Glutamatergic neuron (in vitro differentiated cells): ENCODE data around the gene AGPAT3. TPM values are rescaled to one million over a fixed set of nuclear protein-coding genes. Genes with fewer than 3 reads are reported as not detected.

Experiments
- DNase-seq: peaks from one replicate; pipeline ENCODE4 v3.0.0; 2022
- H3K27ac Mint-ChIP-seq: one replicate; pipeline ENCODE4 v1.8.0; 2020; ENCODE audit warnings: mild to moderate bottlenecking, mixed read lengths, inconsistent platforms; ENCODE audit not compliant: unreplicated experiment
- H3K27me3 Mint-ChIP-seq: one replicate; pipeline ENCODE4 v1.8.0; 2020; ENCODE audit warnings: mild to moderate bottlenecking, moderate library complexity, mixed read lengths, inconsistent platforms; ENCODE audit not compliant: unreplicated experiment
- H3K36me3 Mint-ChIP-seq: one replicate; pipeline ENCODE4 v1.8.0; 2020; ENCODE audit warnings: mild to moderate bottlenecking, mixed read lengths, inconsistent platforms; ENCODE audit not compliant: unreplicated experiment
- H3K4me1 Mint-ChIP-seq: one replicate; pipeline ENCODE4 v1.8.0; 2020; ENCODE audit warnings: mild to moderate bottlenecking, low read depth, mixed read lengths, inconsistent platforms; ENCODE audit not compliant: unreplicated experiment
- H3K4me3 Mint-ChIP-seq: one replicate; pipeline ENCODE4 v1.8.0; 2020; ENCODE audit warnings: mild to moderate bottlenecking, mixed read lengths, inconsistent platforms; ENCODE audit not compliant: unreplicated experiment
- H3K9me3 Mint-ChIP-seq: one replicate; pipeline ENCODE4 v1.8.0; 2020; ENCODE audit warnings: mild to moderate bottlenecking, moderate library complexity, mixed read lengths, inconsistent platforms; ENCODE audit not compliant: unreplicated experiment
- total RNA-seq: library from RNA; stranded (reverse); fragmentation: NEBNext Ultra II Directional; extraction: Animal tissue kit (Norgen Biotek cat#: 25700); gene quantifications from one replicate; pipeline ENCODE4 v1.2.1, GENCODE V29; 2021; ENCODE audit not compliant: unreplicated experiment
- TF ChIP-seq, protein P1 (sequence below): fragments of 200-600 bp; sonication (generic); IDR thresholded peaks from one replicate; pipeline ENCODE4 v1.5.0; 2021; ENCODE audit not compliant: partially characterized antibody, unreplicated experiment

The AGPAT3 gene
- total RNA-seq, 1 donor from 2014 or later: 12.6 TPM

GRCh38 chr21:43845386-43845785 lies 19.6 kb upstream of the AGPAT3 start:
- H3K4me3 Mint-ChIP-seq: no peak overlapping the region
- TF ChIP-seq, protein P1, sequence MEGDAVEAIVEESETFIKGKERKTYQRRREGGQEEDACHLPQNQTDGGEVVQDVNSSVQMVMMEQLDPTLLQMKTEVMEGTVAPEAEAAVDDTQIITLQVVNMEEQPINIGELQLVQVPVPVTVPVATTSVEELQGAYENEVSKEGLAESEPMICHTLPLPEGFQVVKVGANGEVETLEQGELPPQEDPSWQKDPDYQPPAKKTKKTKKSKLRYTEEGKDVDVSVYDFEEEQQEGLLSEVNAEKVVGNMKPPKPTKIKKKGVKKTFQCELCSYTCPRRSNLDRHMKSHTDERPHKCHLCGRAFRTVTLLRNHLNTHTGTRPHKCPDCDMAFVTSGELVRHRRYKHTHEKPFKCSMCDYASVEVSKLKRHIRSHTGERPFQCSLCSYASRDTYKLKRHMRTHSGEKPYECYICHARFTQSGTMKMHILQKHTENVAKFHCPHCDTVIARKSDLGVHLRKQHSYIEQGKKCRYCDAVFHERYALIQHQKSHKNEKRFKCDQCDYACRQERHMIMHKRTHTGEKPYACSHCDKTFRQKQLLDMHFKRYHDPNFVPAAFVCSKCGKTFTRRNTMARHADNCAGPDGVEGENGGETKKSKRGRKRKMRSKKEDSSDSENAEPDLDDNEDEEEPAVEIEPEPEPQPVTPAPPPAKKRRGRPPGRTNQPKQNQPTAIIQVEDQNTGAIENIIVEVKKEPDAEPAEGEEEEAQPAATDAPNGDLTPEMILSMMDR: no peak
- peaks cover 2% of the 10 kb centered on the region for H3K27me3 Mint-ChIP-seq
- no peaks in the 10 kb centered on the region for H3K9me3 Mint-ChIP-seq
- no peak overlapping the region for H3K27ac Mint-ChIP-seq
- DNase-seq: no peak
- H3K4me1 Mint-ChIP-seq: no peaks in the 10 kb centered on the region
- no peaks in the 10 kb centered on the region for H3K36me3 Mint-ChIP-seq

GRCh38 chr21:43846430-43846829 lies 18.6 kb upstream of the AGPAT3 start:
- TF ChIP-seq, protein P1: no peak
- no peak overlapping the region for H3K4me3 Mint-ChIP-seq
- H3K27ac Mint-ChIP-seq: no peak overlapping the region
- peaks cover 4% of the 10 kb centered on the region for H3K36me3 Mint-ChIP-seq
- H3K4me1 Mint-ChIP-seq: peaks cover 2% of the 10 kb centered on the region
- H3K27me3 Mint-ChIP-seq: peaks cover 2% of the 10 kb centered on the region
- DNase-seq: no peak
- peaks cover 2% of the 10 kb centered on the region for H3K9me3 Mint-ChIP-seq

- Mint-ChIP-seq H3K4me3 (peak overlapping the region; percentile 5), H3K36me3 (peaks cover 4% of the 10 kb centered on the region), H3K27ac (peak overlapping the region; percentile 59), H3K27me3 (peaks cover 2% of the 10 kb centered on the region), H3K9me3 (peaks cover 2% of the 10 kb centered on the region), H3K4me1 (peaks cover 4% of the 10 kb centered on the region)
- TF ChIP-seq, protein P1: no peak
- no peak for DNase-seq
Measured at GRCh38 chr21:43847301-43847700, 17.7 kb upstream of the AGPAT3 start.

DNA sequence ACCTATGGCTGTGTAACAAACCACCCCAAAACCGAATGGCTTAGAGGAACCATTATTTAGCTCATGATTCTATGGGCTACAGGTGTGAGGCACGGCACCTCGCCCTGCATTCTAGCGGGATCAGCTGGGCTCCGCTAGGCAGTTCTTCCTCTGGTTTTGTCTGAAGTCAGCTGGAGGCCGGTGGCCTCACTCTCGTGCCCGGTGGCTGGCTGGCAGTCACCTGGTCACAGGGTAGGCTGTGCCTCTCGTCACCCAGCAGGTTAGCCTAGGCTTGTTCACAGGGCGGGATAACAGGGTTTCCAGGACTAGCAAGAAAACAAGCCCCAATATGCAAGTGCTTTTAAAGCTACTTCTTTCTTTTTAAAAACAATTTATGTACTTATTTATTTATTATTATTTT lies 16.3 kb upstream of the AGPAT3 start:
- Mint-ChIP-seq H3K36me3 (peaks cover 8% of the 10 kb centered on the region), H3K27me3 (peaks cover 2% of the 10 kb centered on the region), H3K4me3 (no peak overlapping the region), H3K27ac (no peak overlapping the region), H3K4me1 (peaks cover 4% of the 10 kb centered on the region), H3K9me3 (peaks cover 4% of the 10 kb centered on the region)
- no peak for DNase-seq
- TF ChIP-seq, protein P1: no peak

- H3K27ac Mint-ChIP-seq: no peak overlapping the region
- no peak for DNase-seq
- H3K9me3 Mint-ChIP-seq: peaks cover 4% of the 10 kb centered on the region
- H3K4me3 Mint-ChIP-seq: no peak overlapping the region
- peaks cover 12% of the 10 kb centered on the region for H3K36me3 Mint-ChIP-seq
- H3K27me3 Mint-ChIP-seq: peaks cover 3% of the 10 kb centered on the region
- H3K4me1 Mint-ChIP-seq: peaks cover 4% of the 10 kb centered on the region
- TF ChIP-seq, protein P1: no peak
Measured at GRCh38 chr21:43849532-43850299, 15.3 kb upstream of the AGPAT3 start.
